Left cardiac atrium (tissue), 4 donors: Measurements from ENCODE around the gene MFN1. TPM values are rescaled to one million over a fixed set of nuclear protein-coding genes. Genes with fewer than 3 reads are reported as not detected.
A peak's percentile ranks its signal among the peaks of the same experiment; 100 is the strongest.

ENCODE experiments used
- ATAC-seq, 2 donors: fragments of 200-7000 bp; cut with Tn5 transposase; one replicate each; pipeline ENCODE4 v1.9.1; 2020; ENCODE audit warnings: mild to moderate bottlenecking in 2 of 2, moderate library complexity in 2 of 2
- DNase-seq: peaks from one replicate; pipeline ENCODE4 v3.0.0-alpha.2; 2020
- intact Hi-C, 2 donors: fragments of 100-400 bp; cut with DNase I; formaldehyde crosslinking; loops; one replicate each; pipeline versions ENCODE4 v1.14.1 to v1.15.1; 2022 to 2023
- total RNA-seq, 2 donors: library from RNA; stranded (reverse); fragmentation: NEBNext Ultra II Directional; extraction: Animal tissue kit (Norgen Biotek cat#: 25700); gene quantifications; one replicate each; pipeline ENCODE4 v1.2.1, GENCODE V29; 2021
- donor health status: DM: no; HTN: yes; CAD: no.
- donor health status: DM: no; HTN: yes; CAD: no; lungs with severe emphysema.
- donor health status: DM: yes; HTN: yes; CAD: no.
- donor health status: Dilated cardiomyopathy.

MFN1 gene
- total RNA-seq, 2 donors from 2014 or later, result 68.4 to 86.1 TPM

GRCh38 chr3:179416681-179417080 lies 69.2 kb downstream of the MFN1 start:
- ATAC-seq (no peak), DNase-seq (no peak)
- intact Hi-C loops, result loop anchor here in 1 of 2 donors (5.0 kb wide), 1 partner anchor 146 kb away; the partner anchor contains the start of gene ACTL6A

- intact Hi-C loops, result loop anchor here in 1 of 2 donors (5.0 kb wide), 1 partner anchor 144 kb away; the partner anchor contains the start of gene ACTL6A
- ATAC-seq, result no peak
Measured at GRCh38 chr3:179418610-179419009, 71.1 kb downstream of the MFN1 start.

GRCh38 chr3:179421500-179421899 lies 74.0 kb downstream of the MFN1 start:
- DNase-seq (peak; percentile 33), ATAC-seq (peak; percentile 58 to 82)
- intact Hi-C loops, result loop anchor here in 1 of 2 donors (2.0 kb wide), 1 partner anchor 137 kb away; no protein-coding TSS in a partner anchor

More at GRCh38 chr3:179418610-179419009, 71.1 kb downstream of the MFN1 start:
- no peak for DNase-seq

- no peak for ATAC-seq
- intact Hi-C loops, result no loop called here
Measured at GRCh38 chr3:179425075-179425474, 77.6 kb downstream of the MFN1 start.

GRCh38 chr3:179428876-179429548 lies 81.5 kb downstream of the MFN1 start:
- no peak for ATAC-seq
- no peak for DNase-seq
- intact Hi-C loops, result no loop called here

More at GRCh38 chr3:179425075-179425474, 77.6 kb downstream of the MFN1 start:
- no peak for DNase-seq

GRCh38 chr3:179430277-179430870 lies 82.9 kb downstream of the MFN1 start:
- intact Hi-C loops, result no loop called here
- no peak for DNase-seq
- ATAC-seq, result no peak

GRCh38 chr3:179432021-179432420 lies 84.5 kb downstream of the MFN1 start:
- ATAC-seq (peak; percentile 23 to 51), DNase-seq (no peak)
- intact Hi-C loops, result no loop called here

- no peak for ATAC-seq
- intact Hi-C loops, result no loop called here
- DNase-seq, result no peak
Measured at GRCh38 chr3:179432451-179432850, 84.9 kb downstream of the MFN1 start.

GRCh38 chr3:179436517-179436916 lies 89.0 kb downstream of the MFN1 start:
- intact Hi-C loops, result no loop called here
- ATAC-seq (no peak), DNase-seq (no peak)

- DNase-seq (no peak), ATAC-seq (no peak)
- intact Hi-C loops, result no loop called here
Measured at GRCh38 chr3:179438841-179439240, 91.3 kb downstream of the MFN1 start.

Other genes starting within 250 kb of the MFN1 start
- gene PIK3CA, start 199.4 kb upstream of the MFN1 start, total RNA-seq, result 10 to 100 TPM; 22.0 to 23.1 TPM
- gene KCNMB3, start 96.6 kb upstream of the MFN1 start, total RNA-seq, result 1 to 10 TPM; 1.5 to 2.1 TPM
- 10 to 100 TPM; 23.5 to 39.4 TPM for gene ZNF639, start 24.7 kb upstream of the MFN1 start, total RNA-seq
- gene GNB4, start 103.8 kb downstream of the MFN1 start, total RNA-seq, result 10 to 100 TPM; 17.0 to 41.2 TPM
- gene ACTL6A, start 215.2 kb downstream of the MFN1 start, total RNA-seq, result 10 to 100 TPM; 23.1 to 27.0 TPM